DND-41 (cell line): Measurements from ENCODE around the gene HLA-B.

Experiments used
- ATAC-seq: fragments of 200-7000 bp; cut with Tn5 transposase; 3 replicates; pipeline ENCODE4 v1.9.1; 2021; ENCODE audit warnings: low read depth; ENCODE audit not compliant: insufficient read depth
- DNase-seq: peaks from one replicate; pipeline ENCODE4 v3.0.0-alpha.2; 2020
- H2AFZ ChIP-seq: 2 replicates; pipeline ENCODE4 v1.6.0; 2012; ENCODE audit warnings: low read depth, low read length
- H3K27ac ChIP-seq: 2 replicates; pipeline ENCODE4 v1.5.1; 2012; ENCODE audit warnings: low read length, inconsistent platforms
- H3K27me3 ChIP-seq: fragments of 200-600 bp; sonication (generic); 2 replicates; pipeline ENCODE4 v1.6.0; 2012; ENCODE audit warnings: low read length, mild to moderate bottlenecking, inconsistent platforms; ENCODE audit not compliant: insufficient read depth, poor library complexity
- H3K36me3 ChIP-seq: 2 replicates; pipeline ENCODE4 v1.5.1; 2012; ENCODE audit warnings: low read length, inconsistent platforms; ENCODE audit not compliant: insufficient read depth
- H3K4me1 ChIP-seq: 2 replicates; pipeline ENCODE4 v1.5.1; 2012; ENCODE audit warnings: mild to moderate bottlenecking, low read length; ENCODE audit not compliant: insufficient read depth
- H3K4me2 ChIP-seq: 2 replicates; pipeline ENCODE4 v1.6.0; 2012; ENCODE audit warnings: mild to moderate bottlenecking, moderate library complexity, low read length, inconsistent platforms; ENCODE audit not compliant: insufficient read depth
- H3K4me3 ChIP-seq, 2 experiments: fragments of 200-600 bp in 1 of 2; shearing (Covaris generic) in 1 of 2; 2 replicates each; pipeline ENCODE4 v1.5.1; 2012 to 2016; ENCODE audit warnings: inconsistent platforms in 2 of 2, low read length in 2 of 2, mild to moderate bottlenecking in 2 of 2, low read depth in 1 of 2, moderate library complexity in 1 of 2
- H3K79me2 ChIP-seq: 2 replicates; pipeline ENCODE4 v1.6.0; 2012; ENCODE audit warnings: low read length, inconsistent platforms; ENCODE audit not compliant: insufficient read depth
- H3K9ac ChIP-seq: 2 replicates; pipeline ENCODE4 v1.6.0; 2012; ENCODE audit warnings: low read depth, mild to moderate bottlenecking, inconsistent platforms, low read length, moderate library complexity
- H3K9me3 ChIP-seq: 2 replicates; pipeline ENCODE4 v1.5.1; 2012; ENCODE audit warnings: low read length, moderate library complexity, mild to moderate bottlenecking, inconsistent platforms; ENCODE audit not compliant: insufficient read depth, severe bottlenecking
- H4K20me1 ChIP-seq: 2 replicates; pipeline ENCODE4 v1.6.0; 2012; ENCODE audit warnings: low read length; ENCODE audit not compliant: insufficient read depth
- EZH2 ChIP-seq: IDR thresholded peaks from 3 replicates; pipeline ENCODE4 v1.6.1; 2012; ENCODE audit warnings: borderline replicate concordance, low read depth, mild to moderate bottlenecking, moderate library complexity, low read length, inconsistent platforms; ENCODE audit not compliant: severe bottlenecking
- TF ChIP-seq, protein P1 (sequence below): IDR thresholded peaks from 2 replicates; pipeline ENCODE4 v1.5.1; 2012; ENCODE audit warnings: borderline replicate concordance, low read length, moderate library complexity, mild to moderate bottlenecking; ENCODE audit not compliant: poor library complexity, severe bottlenecking; ENCODE audit errors: extremely low read depth

The HLA-B gene

DNA sequence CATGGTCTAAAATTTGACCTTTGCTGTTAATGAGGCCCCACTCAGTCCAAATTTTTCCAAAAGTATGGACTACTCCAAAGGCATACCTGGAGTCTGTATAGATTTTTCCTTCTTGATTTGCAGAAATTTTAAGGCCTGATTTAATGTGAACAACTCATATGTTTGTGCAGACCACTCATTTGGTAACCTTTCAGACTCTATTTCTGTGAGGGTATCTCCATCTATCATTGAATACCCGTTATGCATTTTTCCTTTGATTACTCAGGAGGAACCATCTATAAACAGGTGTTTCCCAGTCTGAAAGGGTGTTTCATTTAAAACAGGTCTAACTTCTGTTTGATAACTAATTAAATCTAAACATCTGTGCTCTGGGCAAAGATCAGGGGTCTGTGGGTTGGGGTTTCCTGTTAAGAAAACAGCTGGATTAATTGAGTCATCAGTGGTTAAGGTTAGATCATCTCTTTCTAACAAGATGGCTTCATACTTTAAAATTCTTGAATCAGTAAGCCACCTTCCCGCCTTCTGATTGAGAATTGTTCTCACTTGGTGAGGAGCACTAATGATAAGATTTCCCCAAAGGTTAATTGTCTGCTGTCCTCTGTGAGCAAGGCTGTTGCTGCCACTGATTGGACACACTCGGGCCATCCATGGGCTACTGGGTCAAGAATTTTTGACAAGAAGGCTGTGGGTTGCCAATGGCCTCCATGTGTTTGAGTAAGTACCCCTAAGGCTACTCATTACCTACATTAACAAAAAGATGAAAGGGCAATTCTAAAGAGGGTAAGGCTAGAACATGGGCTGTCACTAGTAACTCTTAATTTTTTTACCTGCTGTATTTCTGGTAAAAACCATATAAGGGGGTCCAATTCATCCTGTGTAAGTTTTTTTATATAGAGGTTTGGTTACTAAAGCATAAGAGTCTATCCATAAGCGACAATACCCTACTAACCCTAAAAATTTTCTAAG, 24.1 kb downstream of the HLA-B start:
- Histone ChIP-seq H3K27me3 (no peaks in the 10 kb centered on the region), H3K79me2 (no peaks in the 10 kb centered on the region), H3K4me2 (no peak overlapping the region), H3K4me3 (no peak overlapping the region), H3K4me1 (no peaks in the 10 kb centered on the region), H3K9ac (no peak overlapping the region), H2AFZ (no peak overlapping the region), H3K36me3 (no peaks in the 10 kb centered on the region), H3K9me3 (peaks cover 18% of the 10 kb centered on the region), H4K20me1 (no peaks in the 10 kb centered on the region), H3K27ac (no peak overlapping the region)
- ATAC-seq (peak; percentile 50), DNase-seq (peak; percentile 16)
- TF ChIP-seq, protein P1, sequence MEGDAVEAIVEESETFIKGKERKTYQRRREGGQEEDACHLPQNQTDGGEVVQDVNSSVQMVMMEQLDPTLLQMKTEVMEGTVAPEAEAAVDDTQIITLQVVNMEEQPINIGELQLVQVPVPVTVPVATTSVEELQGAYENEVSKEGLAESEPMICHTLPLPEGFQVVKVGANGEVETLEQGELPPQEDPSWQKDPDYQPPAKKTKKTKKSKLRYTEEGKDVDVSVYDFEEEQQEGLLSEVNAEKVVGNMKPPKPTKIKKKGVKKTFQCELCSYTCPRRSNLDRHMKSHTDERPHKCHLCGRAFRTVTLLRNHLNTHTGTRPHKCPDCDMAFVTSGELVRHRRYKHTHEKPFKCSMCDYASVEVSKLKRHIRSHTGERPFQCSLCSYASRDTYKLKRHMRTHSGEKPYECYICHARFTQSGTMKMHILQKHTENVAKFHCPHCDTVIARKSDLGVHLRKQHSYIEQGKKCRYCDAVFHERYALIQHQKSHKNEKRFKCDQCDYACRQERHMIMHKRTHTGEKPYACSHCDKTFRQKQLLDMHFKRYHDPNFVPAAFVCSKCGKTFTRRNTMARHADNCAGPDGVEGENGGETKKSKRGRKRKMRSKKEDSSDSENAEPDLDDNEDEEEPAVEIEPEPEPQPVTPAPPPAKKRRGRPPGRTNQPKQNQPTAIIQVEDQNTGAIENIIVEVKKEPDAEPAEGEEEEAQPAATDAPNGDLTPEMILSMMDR = no peak
- no peak for TF ChIP-seq EZH2

DNA sequence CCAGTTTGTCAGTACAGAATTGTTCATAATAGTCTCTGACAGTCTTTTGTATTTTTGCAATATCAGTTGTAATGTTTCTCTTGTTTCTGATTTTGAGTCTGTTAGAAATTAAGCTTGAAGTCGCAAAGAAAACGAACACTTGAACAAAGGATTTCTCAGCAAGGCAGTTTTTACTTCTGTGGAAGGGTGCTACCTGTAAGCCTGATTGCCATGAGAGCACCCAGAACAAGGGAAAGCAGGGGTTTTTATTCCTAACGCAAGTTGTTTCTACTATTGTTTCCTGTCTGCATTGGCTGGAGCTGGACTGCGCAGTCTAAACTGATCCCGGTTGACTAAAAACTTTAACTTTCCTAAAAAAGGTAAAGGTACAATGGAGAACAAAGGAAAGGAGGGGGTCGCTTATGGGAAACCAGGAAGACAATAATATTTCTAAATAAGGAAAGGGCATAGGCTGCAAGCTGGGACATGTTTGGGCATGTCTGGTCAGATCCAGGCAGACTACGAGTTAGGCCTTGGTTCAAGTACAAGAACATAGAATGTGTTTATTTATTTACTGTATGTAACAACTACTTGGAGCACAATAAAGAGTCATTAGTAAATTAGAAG, 28.5 kb downstream of the HLA-B start:
- ATAC-seq = no peak
- Histone ChIP-seq H3K9ac (no peak overlapping the region), H3K4me1 (no peaks in the 10 kb centered on the region), H3K4me2 (no peak overlapping the region), H4K20me1 (no peaks in the 10 kb centered on the region), H3K9me3 (peaks cover 3% of the 10 kb centered on the region), H3K36me3 (no peaks in the 10 kb centered on the region), H2AFZ (no peak overlapping the region), H3K27ac (no peak overlapping the region), H3K79me2 (no peaks in the 10 kb centered on the region), H3K27me3 (no peaks in the 10 kb centered on the region), H3K4me3 (no peak overlapping the region)
- no peak for DNase-seq
- TF ChIP-seq EZH2 = no peak
- TF ChIP-seq, protein P1 = no peak

DNA sequence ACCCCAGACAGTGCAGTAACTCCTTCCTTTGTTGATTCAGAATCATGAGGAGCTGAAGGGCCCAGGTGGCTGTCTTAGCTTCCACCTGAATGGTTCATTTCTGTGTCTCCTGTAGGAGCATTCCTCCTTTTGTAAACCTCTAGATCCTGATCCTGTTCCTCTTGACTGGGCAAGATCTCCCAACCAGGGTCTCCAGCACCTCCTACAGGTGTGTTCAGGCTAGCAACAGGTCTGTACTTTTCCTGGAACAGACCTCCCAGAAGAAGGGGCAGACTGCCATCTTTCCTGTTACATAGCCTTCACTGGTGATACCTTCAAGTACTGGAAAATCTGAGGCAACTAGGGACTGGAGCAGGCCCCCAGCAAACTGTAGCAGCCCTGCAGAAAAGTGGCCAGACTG, 35.2 kb downstream of the HLA-B start:
- H3K79me2 ChIP-seq = no peaks in the 10 kb centered on the region
- DNase-seq = no peak
- H2AFZ ChIP-seq = no peak overlapping the region
- ATAC-seq = no peak
- H3K4me1 ChIP-seq = no peaks in the 10 kb centered on the region
- H3K4me3 ChIP-seq = no peak overlapping the region
- no peak overlapping the region for H3K27ac ChIP-seq
- no peak overlapping the region for H3K9ac ChIP-seq
- no peak for TF ChIP-seq EZH2
- TF ChIP-seq, protein P1 = peak; percentile 10
- H3K27me3 ChIP-seq = peaks cover 9% of the 10 kb centered on the region
- no peaks in the 10 kb centered on the region for H3K36me3 ChIP-seq
- no peak overlapping the region for H3K4me2 ChIP-seq
- H3K9me3 ChIP-seq = no peaks in the 10 kb centered on the region
- no peaks in the 10 kb centered on the region for H4K20me1 ChIP-seq
